Islet of Langerhans (tissue), 1 donor: ENCODE data around the gene SUSD6.

ENCODE experiments used
- FAIRE-seq: peaks from one replicate; lab custom pipeline; 2011; peaks lifted over from hg19 to GRCh38; lab: Jason Lieb, UNC

Gene SUSD6, protein sequence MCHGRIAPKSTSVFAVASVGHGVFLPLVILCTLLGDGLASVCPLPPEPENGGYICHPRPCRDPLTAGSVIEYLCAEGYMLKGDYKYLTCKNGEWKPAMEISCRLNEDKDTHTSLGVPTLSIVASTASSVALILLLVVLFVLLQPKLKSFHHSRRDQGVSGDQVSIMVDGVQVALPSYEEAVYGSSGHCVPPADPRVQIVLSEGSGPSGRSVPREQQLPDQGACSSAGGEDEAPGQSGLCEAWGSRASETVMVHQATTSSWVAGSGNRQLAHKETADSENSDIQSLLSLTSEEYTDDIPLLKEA

DNA sequence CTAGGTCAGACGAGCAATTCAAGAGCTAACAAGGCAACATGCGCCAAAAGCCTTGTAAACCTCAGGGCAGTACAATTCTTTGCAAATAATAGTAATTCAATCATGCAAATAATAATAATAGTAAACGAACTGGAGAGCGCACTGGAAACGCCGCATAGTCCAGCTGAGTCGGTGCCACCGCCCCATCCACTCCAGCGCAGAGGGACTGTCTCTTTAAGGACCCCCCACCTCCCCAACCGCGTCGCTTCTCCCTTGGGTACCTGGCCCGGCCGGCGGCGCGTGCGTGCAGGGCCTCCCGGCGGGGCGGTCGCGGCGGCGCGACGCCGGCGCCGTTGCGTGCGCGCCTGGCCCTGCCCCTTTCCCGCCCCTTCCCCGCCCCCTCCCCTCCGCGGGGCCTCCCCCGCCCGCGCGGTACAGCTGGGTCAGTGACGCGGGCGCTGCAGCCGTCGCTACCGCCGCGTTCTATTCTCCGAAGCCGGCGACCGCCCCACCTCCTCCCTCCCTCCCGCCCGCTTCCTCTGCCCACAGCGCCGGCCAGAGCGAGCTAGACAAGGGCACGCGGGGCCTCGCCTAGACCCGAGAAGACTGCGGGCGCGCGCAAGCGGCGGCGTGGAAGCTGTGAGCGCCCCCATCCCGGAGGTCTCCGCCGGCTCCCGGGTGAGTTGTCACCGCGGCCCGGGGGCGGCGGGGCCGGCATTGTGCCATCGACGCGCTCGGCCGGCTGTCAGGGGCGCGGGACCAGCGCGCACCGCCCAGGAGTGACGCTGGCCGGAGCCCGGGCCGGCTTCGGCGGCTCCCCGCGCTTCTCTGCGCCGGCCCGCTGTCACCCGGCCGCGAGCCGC lies at the start of gene SUSD6:
Gene SUSD6, plus strand, starts transcription at position 425 of the 842 bp plus-strand sequence. CDS start 46,997 bp downstream, outside the sequence.
- no peak for FAIRE-seq

DNA sequence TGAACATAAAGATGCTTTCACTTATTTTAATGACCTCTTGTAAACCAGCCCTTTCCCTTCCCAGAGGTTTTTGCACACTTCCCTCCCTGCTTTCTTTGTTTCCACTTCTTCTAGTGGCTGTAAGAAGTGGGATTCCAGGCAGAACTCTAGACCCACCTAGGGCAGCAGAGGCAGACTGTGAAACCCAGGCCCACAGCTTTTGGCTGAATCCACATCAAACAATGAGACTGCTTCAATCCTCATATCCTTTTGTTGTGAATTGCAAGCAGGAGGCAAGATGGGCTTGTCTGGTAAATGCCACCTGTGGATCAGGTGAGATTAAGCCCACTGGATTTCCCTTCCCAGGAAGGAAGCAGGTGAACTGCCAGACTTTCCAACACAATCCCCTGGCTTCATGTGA lies 49.5 kb upstream of the SUSD6 start:
- FAIRE-seq = no peak

DNA sequence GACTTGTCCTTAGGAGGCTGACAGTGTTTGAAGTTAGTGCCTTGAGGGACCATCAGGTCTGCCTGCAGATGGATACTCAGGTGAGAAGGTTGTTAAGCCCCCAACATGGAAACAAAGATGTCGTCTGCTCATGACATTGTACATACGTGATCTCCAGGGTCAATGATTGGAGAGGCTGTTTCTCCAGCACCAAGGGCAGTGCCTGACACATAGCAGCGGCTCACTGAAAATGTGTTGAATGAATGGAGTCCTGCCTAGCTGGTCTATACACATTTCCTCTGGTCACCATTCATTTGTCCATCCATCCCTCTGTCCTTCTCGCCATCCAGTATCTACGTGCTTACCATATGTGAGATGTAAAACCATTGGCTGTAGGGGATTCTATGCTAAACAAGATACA lies 43.8 kb upstream of the SUSD6 start:
- FAIRE-seq = no peak

DNA sequence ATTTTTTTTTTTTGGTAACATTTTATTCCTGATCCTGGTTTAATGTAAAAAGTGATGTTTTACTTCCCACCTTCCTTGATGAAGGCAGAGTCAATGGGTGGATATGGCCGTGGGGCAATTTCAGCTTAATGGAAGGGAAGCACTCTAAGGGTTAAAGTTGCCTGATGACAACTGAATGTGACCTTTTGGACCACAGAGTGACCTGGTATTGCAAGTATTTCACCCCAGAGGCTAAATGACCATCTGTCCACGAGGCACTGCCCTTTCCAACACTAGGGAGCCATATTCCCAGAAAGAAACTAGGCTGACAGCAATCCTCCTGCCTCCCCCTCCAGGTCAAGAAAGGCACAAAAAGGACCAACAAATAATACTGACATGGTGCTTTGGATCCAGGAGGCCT lies 41.5 kb upstream of the SUSD6 start:
- no peak for FAIRE-seq

DNA sequence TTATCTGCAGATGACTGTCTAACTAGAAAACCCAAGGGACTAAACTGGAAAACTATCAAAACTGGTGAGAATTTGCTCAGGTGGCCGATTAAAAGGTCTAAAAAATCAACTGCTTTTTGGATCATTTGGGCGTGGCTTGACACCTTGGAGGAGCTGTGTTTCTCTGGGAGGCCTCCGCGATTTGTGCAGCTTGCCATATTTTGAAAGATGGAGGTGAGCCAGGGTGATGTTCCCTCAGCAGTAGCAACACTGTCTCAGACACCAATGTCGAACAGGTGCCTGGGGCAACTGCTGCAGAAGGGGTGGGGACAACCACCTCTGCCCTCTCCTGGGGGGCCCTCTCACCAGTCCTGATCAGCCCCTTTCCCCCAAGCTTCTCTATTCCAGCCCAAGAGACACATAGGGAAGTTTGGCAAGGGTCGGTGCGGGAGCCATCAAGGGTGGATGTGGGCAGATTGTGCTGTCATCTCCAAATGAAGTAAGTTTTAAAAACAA lies 40.5 kb upstream of the SUSD6 start:
- FAIRE-seq = no peak

DNA sequence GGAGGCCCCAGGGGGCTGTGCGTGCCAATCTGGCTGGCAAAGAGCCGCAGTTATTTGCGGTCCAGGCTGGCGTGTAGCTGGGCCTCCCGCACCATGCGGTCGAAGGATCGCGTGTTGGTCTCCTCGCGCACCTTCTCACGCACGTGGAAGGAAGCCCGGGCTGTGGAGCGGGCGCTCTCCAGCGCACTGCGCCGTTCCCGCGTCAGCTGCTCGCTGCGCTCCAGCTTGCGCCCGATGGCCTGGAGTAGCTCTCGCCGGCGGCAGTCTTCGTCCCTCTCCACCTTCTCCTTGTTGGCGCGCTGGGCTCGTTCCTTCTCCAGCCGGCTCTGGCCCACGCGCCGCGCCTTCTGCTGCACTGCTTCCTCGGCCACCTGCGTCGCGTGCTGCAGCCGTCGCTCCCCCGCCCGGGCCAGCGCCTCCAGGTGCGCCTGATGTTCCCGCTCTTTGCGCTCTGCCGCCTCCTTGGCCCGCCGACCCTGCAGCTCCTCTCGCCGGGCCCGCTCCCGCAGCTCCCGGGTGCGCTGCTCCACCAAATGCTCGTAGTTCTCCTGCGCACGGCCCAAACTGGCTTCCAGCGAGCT lies 39.9 kb upstream of the SUSD6 start:
- no peak for FAIRE-seq

DNA sequence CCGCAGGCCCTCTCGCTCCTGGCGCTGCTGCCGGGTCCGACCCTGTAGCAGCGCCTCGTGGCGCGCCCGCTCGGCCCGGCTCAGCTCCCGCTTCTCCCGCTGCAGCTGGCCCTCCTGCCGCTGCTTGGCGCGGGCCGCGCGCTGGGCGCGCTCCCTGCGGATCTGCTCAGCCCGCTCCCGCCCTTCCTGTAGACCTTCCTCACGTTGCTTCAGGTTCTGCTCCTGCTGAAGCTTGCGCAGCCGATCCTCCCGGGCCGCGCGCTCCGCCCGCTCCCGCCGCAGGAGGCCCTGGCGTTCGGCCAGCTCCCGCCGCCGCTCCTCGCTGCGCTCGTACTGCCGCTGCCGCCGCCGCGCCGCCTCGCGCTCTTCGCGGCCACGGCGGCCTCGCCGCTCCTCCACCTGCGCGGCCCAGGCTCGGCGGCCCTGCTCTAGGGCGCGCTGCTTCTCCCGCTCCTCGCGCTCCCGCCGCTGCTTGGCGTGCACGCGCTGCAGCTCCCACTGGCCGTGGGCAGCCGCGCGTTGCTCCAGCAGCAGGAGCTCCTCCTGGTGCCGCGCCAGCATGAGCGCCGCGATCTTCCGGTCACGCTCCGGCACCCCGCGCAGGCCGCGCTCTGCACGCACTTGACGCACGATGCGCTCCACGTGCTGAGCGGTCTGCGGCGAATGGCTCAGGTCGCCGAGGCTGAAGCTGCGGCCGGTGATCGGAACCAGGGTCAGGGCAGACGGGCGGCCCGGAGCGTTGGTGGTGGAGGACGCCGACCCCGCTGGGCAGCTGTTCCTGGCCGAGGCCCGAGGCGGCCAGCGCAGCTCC lies 39.2 kb upstream of the SUSD6 start:
- FAIRE-seq = no peak

DNA sequence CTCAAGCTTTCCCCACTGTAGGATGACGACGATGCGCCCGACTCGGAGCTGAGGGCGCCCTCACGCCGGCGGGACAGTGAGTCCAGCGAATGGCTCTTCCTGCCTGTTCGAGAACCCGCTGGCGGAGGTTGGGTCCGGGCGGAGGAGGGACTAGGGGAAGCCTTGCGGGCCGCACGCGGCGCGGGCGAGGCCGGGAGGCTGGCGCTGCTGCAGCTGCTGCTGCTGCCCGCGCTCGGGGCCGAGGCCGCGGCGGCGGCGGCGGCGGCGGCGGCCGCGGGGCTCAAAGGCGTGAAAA lies 38.6 kb upstream of the SUSD6 start:
- FAIRE-seq = no peak

DNA sequence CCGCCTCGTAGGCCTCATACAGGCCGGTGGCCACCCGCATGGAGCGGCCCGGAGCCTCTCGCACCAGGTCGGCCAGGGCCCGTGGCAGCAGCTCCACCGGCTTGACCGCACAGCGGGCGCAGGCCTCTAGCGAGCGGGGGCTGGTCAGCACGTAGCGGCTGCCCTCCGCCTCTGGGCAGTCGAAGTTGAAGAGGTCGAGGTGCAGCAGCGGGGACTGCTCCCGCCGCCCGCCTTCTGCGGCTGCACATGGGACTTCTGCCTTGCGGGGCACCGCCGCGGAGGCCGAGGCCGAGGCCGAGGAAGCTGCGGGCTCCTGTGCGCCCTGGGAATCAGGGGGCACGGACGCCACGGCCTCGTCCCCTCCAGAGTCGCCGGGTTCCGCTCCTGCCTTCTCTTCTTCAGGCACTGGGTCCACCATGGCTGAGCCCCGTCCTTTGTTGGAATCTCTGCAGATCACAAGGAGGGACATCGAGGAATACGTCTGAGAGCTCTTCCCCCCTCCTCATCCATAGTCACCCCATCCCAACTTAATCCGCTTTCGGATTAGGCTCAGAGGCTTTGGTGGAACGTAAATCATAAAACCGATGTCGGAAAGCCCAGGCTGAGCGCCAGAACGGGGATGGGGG lies 38.1 kb upstream of the SUSD6 start:
- no peak for FAIRE-seq

DNA sequence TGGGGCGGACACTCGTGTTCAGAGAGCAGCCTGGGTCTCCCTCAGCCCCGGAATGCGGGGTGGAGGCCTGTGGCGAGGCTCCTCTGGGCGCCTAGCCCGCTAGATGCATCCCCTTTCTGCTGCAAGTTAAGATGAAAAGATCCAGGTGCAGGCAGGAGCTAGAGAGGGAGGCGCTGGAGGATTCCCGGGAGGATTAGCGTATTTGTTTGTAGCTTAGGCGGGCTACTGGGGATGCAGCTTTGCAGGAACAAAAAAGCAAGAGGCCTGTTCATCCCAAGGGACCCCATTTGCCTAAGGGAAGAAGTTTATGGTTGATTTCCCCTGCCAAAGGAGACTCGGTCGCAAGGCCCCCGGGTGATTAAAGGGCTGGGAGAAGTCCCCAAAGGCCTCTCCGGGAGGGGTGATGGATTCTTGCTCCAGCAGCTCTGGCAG lies 37.5 kb upstream of the SUSD6 start:
- FAIRE-seq = no peak

DNA sequence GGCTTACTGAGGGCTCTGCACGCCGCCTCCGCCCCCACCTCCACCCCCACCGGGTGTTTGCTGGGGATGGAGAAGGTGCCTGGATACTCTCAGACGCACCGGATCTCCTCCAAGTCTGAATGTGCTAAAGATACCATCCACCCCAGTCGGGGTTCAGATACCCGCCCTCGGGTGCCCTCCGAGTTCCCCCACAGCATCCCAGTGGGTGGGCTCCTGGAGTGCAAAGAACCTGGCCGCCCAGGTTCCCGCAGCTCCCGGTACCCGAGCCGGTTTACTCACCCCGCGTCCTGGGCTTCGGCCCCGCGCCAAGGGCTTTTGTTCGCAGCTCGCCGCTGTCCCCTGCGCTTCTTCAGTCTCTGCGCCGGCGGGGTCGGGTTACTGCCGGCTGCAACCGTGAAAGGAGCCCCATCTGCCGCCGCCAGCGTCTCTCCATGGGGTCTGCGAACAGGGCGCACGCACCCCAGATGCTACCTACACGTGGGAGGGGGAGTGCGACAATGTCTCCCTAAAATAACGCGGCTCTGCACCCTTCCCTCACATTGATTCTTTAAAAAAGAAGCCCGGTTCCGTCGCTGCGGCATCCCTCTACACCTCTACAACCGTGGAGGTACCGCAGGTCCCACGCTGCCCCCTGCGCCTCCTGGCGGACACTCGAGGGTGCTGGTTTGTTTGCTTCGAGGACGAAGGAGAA lies 37.0 kb upstream of the SUSD6 start, which contains the start of gene CCDC177:
Gene CCDC177, minus strand, starts transcription at position 609 of the 691 bp plus-strand sequence. CDS start 1,249 bp downstream, outside the sequence.
- no peak for FAIRE-seq

DNA sequence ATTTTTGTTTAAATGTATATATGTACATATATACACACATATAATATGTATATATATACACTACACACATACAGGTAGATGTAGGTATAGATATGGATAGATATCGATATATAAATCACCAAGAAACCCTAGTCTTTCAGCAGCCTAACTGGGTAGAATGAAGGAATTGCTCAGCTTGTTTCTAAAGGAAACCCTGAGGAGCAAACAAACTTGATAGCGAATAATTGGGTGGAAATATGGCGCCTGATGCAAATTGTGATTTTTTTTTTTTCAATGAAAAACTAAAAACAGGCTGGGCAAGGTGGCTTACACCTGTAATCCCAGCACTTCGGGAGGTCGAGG lies 36.5 kb upstream of the SUSD6 start:
- no peak for FAIRE-seq

DNA sequence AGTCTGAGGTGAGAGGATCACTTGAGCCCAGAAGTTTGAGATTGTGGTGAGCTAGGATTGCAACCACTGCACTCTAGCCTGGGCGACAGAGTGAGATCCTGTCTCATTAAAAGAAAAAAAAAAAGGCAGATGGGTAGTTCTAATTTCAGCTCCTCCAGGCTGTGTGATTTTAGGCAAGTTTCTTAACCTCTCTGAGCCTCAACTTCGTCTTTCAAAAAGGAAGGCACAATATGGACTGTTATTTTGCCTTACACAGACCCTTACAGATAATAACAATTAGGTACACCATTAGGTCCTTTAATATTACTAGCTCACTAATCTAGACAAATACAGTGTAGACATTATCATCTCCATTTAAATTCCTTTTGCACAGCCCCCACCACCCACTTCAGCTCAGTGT lies 31.9 kb upstream of the SUSD6 start:
- FAIRE-seq = no peak

DNA sequence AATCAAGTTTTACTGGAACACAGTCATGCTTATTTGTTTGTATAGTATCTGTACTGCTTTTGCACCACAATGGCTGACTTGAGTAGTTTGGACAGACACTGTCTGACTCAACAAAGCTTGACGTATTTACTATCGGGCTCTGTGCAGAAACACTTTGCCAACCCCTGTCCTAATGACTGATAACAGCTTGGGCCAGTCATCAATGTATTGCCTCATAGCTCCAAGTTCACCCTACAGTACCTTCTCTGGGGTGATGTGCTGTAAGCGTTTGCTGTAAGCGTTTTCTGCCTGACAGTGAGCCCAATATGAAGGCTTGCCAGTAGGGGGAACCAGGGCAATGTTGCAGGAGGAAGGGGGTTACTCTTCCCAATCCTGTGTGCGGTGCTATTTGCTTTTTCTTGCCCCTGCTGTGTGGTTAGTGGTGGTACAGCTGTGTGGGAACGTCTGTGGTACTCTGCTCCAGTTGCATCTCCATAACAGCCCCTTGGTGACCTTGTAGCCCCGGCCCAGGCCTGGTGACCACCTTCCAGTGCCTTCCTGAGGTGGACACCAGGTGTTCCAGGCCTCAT lies 31.3 kb upstream of the SUSD6 start:
- FAIRE-seq = no peak

DNA sequence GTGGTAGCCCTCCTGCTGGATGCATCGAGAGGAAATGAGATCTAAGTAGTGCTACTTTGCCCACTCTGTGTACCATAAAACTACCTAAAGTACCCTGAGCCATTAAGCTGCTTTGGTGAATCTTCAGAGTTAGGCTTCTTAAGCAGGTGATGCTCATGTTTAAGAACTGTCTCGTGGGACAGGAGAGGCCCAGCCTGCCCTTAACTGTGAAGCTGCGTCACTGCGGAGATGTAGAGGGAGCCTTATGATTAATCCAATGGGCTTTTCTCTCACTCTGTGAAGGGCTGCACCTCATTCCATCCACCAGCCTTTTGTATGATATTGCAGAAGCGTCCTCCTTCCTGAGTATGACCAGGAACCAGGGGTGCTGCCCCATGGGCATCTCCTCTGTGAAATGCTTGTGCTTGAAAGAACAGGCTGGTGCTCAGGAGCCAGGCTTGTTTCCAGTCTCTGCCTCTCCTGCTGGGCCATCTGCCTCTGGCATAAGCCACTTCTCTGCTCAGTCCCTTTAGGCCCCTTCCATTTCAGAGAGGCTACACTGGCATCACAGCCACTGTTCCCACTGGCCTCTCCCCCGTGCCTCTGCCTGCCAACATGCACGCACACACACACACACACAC lies 30.0 kb upstream of the SUSD6 start:
- no peak for FAIRE-seq

DNA sequence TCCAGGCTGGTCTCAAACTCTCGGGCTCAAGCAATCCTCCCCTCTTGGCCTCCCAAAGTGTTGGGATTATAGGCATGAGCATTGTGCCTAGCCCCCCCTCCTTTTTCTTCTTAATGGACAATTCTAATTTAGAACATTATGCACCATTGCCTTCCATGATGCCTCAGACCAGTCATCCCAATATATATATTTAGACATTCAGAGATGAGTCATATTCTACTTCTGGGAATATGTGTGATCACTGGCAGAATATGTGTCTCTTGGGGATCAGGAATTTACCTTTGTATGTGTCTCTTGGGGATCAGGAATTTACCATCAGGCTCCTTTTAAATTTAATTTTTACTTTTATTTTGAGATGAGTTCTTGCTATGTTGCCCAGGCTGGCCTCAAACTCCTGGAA lies 29.2 kb upstream of the SUSD6 start:
- FAIRE-seq = no peak

DNA sequence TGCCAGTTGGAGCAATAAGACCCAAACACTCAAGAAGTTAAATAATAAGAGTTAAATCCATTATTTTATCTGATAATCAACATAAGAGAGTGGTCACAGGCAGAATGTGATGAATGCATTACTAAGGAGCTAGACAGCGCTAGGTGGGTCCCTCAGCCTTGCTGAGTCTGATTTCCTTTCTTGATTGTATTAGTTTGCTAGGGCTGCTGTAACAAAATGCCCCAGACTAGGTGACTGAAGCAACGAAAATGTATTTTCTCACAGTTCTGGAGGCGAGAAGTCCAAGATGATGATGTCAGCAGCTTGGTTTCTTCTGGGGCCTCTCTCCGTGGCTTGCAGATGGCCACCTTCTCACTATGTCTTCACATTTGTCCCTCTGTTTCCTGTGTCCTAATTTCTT lies 28.6 kb upstream of the SUSD6 start:
- FAIRE-seq = no peak

DNA sequence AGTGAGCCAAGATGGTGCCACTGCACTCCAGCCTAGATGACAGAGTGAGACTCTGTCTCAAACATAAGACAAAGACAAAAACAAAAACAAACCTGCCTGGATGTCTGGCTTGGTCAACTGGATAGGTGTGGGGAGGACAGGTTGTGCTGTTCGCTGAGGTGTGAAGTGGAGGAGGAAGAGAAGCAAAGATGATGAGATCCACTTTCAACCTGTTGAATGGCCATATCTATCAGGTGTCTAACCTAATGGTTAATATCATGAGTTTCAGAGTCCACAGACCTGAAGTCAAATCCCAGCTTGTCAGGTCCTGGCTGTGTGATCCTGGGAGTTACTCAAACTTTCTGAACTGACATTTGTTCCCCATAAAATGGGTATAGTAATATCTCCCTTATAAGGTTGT lies 27.0 kb upstream of the SUSD6 start:
- no peak for FAIRE-seq

DNA sequence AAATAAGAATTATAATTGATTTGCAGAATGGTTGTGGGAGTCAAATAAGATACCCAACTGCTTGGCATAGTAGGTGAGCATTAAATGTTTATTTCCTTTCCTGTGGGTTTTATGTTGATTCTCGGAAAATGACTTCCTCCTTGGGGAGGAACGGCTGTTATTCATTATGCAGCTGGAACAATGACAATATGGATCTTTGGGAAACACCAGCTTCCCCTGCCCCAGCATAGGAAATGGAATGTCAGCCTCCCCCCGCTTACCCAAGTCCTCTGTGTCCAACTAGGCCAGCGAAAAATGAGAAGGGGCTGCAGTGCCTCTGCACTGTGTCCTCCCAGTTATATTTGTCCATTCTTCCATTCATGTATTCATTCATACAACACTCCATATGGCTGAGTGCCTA lies 25.0 kb upstream of the SUSD6 start:
- FAIRE-seq = no peak

DNA sequence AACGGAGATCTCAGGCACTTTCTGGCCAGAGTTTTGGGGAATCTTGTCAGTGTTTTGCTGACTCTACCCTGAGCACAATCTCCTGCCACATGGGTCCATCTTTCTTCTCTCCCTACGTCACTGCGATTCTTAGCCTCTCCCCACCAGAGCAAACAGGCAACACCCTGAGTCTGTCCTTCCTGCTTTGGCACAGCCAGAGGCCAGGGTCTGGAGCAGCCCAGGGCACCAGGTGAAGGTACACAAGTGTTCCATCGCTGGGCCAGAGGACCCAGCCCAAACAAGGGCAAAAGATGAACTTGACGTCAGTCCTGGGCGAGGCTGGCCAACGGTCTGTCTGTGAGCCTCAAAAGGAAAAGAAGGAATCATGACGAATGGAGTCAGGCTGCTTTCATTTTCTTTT lies 24.0 kb upstream of the SUSD6 start:
- no peak for FAIRE-seq

DNA sequence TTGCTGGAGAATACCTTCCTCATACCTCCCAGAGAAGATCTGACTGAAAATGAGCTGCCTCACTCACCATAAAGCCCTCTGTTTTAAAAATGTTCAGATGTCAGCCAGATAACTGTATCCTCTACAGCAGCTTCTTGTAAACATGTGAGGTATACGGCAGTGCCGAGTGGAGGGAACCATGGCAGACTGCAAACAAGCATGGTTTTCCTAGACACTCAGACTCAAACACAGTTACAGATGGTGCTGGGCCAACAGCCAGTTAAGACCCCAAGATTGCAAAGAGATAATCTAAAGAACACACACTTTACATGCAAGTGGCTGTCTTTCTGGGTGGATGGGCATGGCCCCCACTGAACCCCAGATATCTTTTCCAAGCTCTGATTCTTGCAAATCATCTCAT lies 20.1 kb upstream of the SUSD6 start:
- no peak for FAIRE-seq
